ENCODE measurements around the gene DPH6. TPM values are rescaled to one million over a fixed set of nuclear protein-coding genes. Genes with fewer than 3 reads are reported as not detected.
"Not testable (repeated sequence)": the region's sequence is repeated elsewhere in the genome, so short reads cannot be mapped to it uniquely, and the experiment has no call there.

DPH6 gene
- total and polyA plus RNA-seq, 12 donors: 6.1 to 25.8 (median 22.9) TPM

DNA sequence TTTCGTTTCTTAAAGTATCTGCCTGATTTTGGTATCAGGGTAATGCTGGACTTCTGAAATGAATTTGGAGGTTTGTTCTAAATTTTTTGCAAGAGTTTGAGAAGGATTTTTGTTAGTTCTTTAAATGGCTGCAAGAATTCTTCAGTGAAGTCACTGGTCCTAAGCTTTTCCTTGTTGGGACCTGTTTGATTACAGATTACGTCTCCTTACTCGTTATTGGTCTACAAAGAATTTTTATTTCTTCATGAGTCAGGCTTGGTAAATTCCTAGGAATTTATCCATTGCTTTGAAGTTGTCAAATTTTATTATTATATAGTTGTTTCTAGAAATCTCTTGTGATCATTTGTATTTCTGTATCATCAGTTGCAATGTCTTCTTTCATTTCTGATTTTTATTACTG is 196.0 kb downstream of the DPH6 start:
- no peak for ATAC-seq
- Histone ChIP-seq H3K4me1 (no peaks in the 10 kb centered on the region), H3K36me3 (no peaks in the 10 kb centered on the region), H3K27me3 (no peaks in the 10 kb centered on the region), H3K9me3 (peaks cover 0 to 55% (median 5%) of the 10 kb centered on the region in 11 donors), H3K4me3 (no peak overlapping the region), H3K27ac (no peak overlapping the region)
- intact Hi-C loops (cut with DNase I): no loop called here
- 94% methylated on average over 3 of the region's 3 CpGs for WGBS, 2 donors
- TF ChIP-seq, protein P1, sequence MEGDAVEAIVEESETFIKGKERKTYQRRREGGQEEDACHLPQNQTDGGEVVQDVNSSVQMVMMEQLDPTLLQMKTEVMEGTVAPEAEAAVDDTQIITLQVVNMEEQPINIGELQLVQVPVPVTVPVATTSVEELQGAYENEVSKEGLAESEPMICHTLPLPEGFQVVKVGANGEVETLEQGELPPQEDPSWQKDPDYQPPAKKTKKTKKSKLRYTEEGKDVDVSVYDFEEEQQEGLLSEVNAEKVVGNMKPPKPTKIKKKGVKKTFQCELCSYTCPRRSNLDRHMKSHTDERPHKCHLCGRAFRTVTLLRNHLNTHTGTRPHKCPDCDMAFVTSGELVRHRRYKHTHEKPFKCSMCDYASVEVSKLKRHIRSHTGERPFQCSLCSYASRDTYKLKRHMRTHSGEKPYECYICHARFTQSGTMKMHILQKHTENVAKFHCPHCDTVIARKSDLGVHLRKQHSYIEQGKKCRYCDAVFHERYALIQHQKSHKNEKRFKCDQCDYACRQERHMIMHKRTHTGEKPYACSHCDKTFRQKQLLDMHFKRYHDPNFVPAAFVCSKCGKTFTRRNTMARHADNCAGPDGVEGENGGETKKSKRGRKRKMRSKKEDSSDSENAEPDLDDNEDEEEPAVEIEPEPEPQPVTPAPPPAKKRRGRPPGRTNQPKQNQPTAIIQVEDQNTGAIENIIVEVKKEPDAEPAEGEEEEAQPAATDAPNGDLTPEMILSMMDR (IDR thresholded peaks at IDR 0.05): no peak
- DNase-seq: no peak

DNA sequence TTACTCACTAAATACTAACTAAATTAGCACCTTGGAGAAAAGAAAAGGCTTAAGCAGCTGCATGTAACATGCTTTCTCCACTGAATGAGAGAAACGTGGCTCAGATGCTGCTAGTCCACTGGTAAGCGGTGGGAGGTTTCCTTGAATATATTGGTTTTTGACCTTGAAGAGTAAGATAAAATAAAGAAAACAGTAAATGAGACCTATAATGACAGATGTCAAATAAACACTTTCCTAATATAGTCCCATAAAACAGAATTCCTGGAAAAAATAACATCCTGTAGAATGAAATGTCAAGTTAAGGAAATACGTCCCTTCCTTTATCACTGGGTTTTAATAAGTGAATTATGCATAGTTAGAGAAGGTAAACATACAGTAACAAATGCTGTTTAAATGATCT is 215.0 kb downstream of the DPH6 start:
- Histone ChIP-seq H3K27me3 (no peaks in the 10 kb centered on the region), H3K4me3 (no peak overlapping the region), H3K36me3 (no peaks in the 10 kb centered on the region), H3K4me1 (no peaks in the 10 kb centered on the region), H3K9me3 (peaks cover 0 to 7% (median 0%) of the 10 kb centered on the region in 11 donors), H3K27ac (no peak overlapping the region)
- intact Hi-C loops (cut with DNase I): no loop called here
- WGBS, 2 donors: 69 to 82% methylated on average over 3 of the region's 3 CpGs
- no peak for ATAC-seq
- no peak for DNase-seq
- TF ChIP-seq, protein P1 (IDR thresholded peaks at IDR 0.05): no peak

DNA sequence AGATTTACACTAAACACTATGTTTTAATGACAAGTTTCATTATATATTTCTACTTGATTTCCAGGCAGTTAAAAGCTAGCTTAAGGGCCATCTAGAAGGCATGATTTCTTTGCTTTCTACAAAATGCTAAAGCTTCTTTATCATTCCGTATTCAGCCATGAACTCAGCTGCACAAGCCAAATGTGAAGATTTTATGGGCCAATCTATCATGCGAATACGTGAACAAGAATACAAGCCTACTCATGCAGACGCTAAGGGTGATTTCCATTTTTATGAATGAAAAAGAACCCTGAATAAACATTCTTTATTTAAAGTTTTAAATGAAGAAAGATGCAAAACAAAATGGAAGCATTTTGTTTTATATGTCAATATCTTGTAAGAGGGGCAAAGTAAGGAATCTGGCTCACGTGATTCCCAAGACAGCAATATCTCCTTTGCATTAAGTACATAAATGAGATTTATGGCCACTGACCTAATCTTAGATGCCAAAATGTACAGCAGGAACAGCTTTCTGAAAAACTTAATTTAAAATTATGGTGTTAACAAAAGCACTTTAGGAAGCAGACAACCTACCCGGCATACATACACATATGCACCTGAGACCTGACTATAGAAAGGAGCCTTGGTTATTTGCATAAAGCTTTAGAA is 215.8 kb downstream of the DPH6 start:
- WGBS, 2 donors: 90% methylated on average over 6 of the region's 6 CpGs
- TF ChIP-seq, protein P1 (IDR thresholded peaks at IDR 0.05): no peak
- Histone ChIP-seq H3K27me3 (no peaks in the 10 kb centered on the region), H3K9me3 (peaks cover 0 to 7% (median 0%) of the 10 kb centered on the region in 11 donors), H3K27ac (no peak overlapping the region), H3K36me3 (no peaks in the 10 kb centered on the region), H3K4me1 (no peaks in the 10 kb centered on the region), H3K4me3 (no peak overlapping the region)
- no peak for DNase-seq
- intact Hi-C loops (cut with DNase I): no loop called here
- ATAC-seq: no peak

DNA sequence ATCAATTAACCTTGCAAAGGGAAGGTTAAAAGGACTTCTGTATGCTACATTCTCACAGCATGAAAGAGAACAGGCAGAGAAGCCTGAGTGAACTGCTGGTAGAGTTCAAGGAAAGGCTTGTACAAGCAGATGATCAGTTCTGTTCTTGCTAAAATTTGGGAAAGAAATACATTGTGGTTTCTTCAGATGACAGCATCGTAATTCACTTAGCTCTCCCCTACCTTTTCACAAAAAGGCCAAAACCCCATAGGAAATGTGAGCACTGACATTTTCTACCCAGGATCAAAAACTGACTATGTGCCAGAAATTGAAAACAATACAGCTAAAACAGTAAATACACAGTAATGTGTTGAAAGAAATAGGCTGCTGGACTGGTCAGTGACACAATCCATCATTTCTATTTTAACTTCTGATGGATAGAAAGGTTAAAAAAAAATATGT is 216.4 kb downstream of the DPH6 start:
- Histone ChIP-seq H3K4me1 (no peaks in the 10 kb centered on the region), H3K4me3 (no peak overlapping the region), H3K27ac (no peak overlapping the region), H3K36me3 (no peaks in the 10 kb centered on the region), H3K9me3 (peaks cover 0 to 7% (median 0%) of the 10 kb centered on the region in 11 donors), H3K27me3 (no peaks in the 10 kb centered on the region)
- WGBS, 2 donors: 74 to 86% methylated on average over 1 of the region's 1 CpG
- DNase-seq: no peak
- intact Hi-C loops (cut with DNase I): no loop called here
- TF ChIP-seq, protein P1 (IDR thresholded peaks at IDR 0.05): no peak
- ATAC-seq: no peak

DNA sequence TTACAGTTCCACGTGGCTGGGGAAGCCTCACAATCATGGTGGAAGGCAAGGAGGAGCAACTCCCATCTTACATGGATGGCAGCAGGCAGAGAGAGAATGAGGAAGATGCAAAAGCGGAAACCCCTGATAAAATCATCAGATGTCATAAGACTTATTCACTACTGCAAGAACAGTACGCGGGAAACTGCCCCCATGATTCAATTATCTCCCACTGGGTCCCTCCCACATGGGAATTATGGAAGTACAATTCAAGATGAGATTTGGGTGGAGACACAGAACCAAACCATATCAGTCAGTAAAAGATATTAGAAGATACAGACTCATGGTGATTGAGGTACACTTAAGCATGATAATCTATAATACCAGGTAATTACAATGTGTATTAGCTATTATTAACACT is 217.1 kb downstream of the DPH6 start:
- DNase-seq; intact Hi-C loops (cut with DNase I); H3K9me3 ChIP-seq: not testable (repeated sequence)

More for the DNA sequence above, 217.1 kb downstream of the DPH6 start:
- not testable (repeated sequence) for ATAC-seq, H3K36me3 ChIP-seq, H3K27me3 ChIP-seq, H3K4me3 ChIP-seq, H3K27ac ChIP-seq, H3K4me1 ChIP-seq
- WGBS, 2 donors: 88 to 90% methylated on average over 4 of the region's 4 CpGs
